Measurements from ENCODE around the gene GMIP.

The GMIP gene

DNA sequence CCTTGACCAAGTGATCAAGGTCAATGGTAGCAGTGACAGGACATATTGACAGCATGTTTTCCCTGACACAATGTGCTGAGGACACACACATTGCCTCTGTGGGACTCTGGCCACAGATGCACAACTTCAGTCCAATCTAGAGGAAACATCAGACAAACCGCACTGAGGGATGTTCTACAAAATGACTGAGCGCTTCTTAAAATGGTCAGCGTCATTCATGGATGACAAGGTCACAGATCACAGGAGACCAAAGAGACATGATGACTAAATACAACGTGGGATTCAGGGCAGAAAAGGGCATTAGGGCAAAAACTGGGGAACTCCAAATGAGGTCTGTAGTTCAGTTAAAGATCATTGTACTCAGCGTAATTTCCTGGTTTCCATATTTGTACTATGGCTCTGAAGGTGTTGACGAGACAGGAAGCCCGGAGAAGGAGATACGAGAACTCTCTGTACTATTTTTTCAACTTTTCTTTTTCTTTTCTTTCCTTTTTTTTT lies 45.6 kb downstream of the GMIP start:
- H3K27me3 ChIP-seq (ENCODE audit: control insufficient read depth in 1 of 2, insufficient read depth in 2 of 2, low read length in 2 of 2), result no peaks in the 10 kb centered on the region
- no peaks in the 10 kb centered on the region for H3K9me3 ChIP-seq (ENCODE audit: low read length)
- H3K36me3 ChIP-seq (ENCODE audit: insufficient read depth, low read length), result no peaks in the 10 kb centered on the region
- H3K4me3 ChIP-seq (ENCODE audit: low read depth in 1 of 2, low read length in 2 of 2), result no peak overlapping the region
- no peak overlapping the region for H3K27ac ChIP-seq (ENCODE audit: low read depth, low read length)
- no peak overlapping the region for H3K9ac ChIP-seq (ENCODE audit: low read length)
- no peaks in the 10 kb centered on the region for H3K4me1 ChIP-seq (ENCODE audit: insufficient read depth, low read length)

GRCh38 chr19:19595171-19595701 lies 48.2 kb downstream of the GMIP start:
- no peaks in the 10 kb centered on the region for H3K27me3 ChIP-seq (ENCODE audit: control insufficient read depth in 1 of 2, insufficient read depth in 2 of 2, low read length in 2 of 2)
- no peaks in the 10 kb centered on the region for H3K9me3 ChIP-seq (ENCODE audit: low read length)
- H3K4me1 ChIP-seq (ENCODE audit: insufficient read depth, low read length), result peaks cover 10% of the 10 kb centered on the region
- H3K36me3 ChIP-seq (ENCODE audit: insufficient read depth, low read length), result no peaks in the 10 kb centered on the region
- H3K4me3 ChIP-seq (ENCODE audit: low read depth in 1 of 2, low read length in 2 of 2), result no peak overlapping the region
- H3K9ac ChIP-seq (ENCODE audit: low read length), result no peak overlapping the region
- H3K27ac ChIP-seq (ENCODE audit: low read depth, low read length), result no peak overlapping the region

GRCh38 chr19:19594381-19594780 lies 49.1 kb downstream of the GMIP start:
- Histone ChIP-seq H3K9me3 (ENCODE audit: low read length) (no peaks in the 10 kb centered on the region), H3K36me3 (ENCODE audit: insufficient read depth, low read length) (no peaks in the 10 kb centered on the region), H3K9ac (ENCODE audit: low read length) (no peak overlapping the region), H3K27me3 (ENCODE audit: control insufficient read depth in 1 of 2, insufficient read depth in 2 of 2, low read length in 2 of 2) (no peaks in the 10 kb centered on the region), H3K27ac (ENCODE audit: low read depth, low read length) (no peak overlapping the region), H3K4me3 (ENCODE audit: low read depth in 1 of 2, low read length in 2 of 2) (no peak overlapping the region), H3K4me1 (ENCODE audit: insufficient read depth, low read length) (peaks cover 10% of the 10 kb centered on the region)

DNA sequence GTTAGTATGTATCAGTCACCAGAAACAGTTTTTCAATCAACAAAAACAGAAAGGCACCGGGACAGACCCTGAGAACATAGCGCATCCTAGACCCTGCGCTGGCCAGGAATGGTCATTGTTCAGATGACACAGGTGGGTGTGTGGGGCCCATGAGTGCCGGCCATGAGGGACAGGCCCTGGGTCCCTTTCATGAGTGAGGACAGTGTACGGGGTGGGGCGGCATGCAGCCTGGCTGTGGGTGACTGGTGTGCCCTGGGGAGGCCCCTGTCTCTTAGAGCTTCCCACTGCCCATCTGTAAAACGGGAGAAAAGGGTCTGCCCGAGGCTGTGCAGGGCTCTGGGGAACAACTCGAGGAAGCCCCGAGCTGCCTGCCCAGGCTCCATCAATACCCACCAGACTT lies 50.8 kb downstream of the GMIP start:
- Histone ChIP-seq H3K4me1 (ENCODE audit: insufficient read depth, low read length) (peaks cover 10% of the 10 kb centered on the region), H3K27me3 (ENCODE audit: control insufficient read depth in 1 of 2, insufficient read depth in 2 of 2, low read length in 2 of 2) (no peaks in the 10 kb centered on the region), H3K9me3 (ENCODE audit: low read length) (no peaks in the 10 kb centered on the region), H3K9ac (ENCODE audit: low read length) (no peak overlapping the region), H3K27ac (ENCODE audit: low read depth, low read length) (no peak overlapping the region), H3K36me3 (ENCODE audit: insufficient read depth, low read length) (no peaks in the 10 kb centered on the region), H3K4me3 (ENCODE audit: low read depth in 1 of 2, low read length in 2 of 2) (no peak overlapping the region)

DNA sequence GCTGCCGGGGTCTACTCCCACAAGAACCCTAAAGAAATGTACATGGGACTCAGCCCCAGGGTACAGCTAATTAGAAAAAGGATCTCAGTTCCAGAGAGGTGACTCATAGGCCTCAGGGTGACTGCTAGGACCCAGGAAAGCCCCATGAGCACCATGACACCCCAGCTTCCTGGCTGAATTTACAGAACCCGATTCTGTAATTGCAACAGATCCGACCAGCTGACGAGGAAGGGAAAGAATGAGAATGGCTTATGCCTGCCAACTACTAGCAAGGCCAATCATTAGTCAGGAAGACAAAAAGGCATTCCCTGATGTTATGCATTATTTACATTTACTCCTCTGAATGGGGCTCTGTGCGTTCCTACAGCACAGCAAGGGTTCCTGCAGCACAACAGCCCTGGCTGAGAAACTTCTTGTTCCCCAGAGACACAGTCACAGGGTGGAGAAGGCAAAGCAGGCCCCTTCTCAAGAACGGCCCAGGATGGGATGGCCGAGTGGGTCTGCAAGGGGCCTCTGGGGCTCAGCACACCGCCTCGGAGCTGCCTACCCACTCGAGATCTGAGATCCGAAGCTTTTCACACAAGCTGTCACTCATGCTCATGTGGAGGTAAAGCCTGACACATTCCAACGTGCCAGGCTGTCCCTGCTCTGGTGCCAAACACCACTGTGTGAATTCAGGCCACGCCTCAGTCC lies 52.2 kb downstream of the GMIP start:
- Histone ChIP-seq H3K27ac (ENCODE audit: low read depth, low read length) (no peak overlapping the region), H3K4me1 (ENCODE audit: insufficient read depth, low read length) (peaks cover 10% of the 10 kb centered on the region), H3K9ac (ENCODE audit: low read length) (no peak overlapping the region), H3K9me3 (ENCODE audit: low read length) (no peaks in the 10 kb centered on the region), H3K27me3 (ENCODE audit: control insufficient read depth in 1 of 2, insufficient read depth in 2 of 2, low read length in 2 of 2) (no peaks in the 10 kb centered on the region), H3K4me3 (ENCODE audit: low read depth in 1 of 2, low read length in 2 of 2) (no peak overlapping the region), H3K36me3 (ENCODE audit: insufficient read depth, low read length) (no peaks in the 10 kb centered on the region)

DNA sequence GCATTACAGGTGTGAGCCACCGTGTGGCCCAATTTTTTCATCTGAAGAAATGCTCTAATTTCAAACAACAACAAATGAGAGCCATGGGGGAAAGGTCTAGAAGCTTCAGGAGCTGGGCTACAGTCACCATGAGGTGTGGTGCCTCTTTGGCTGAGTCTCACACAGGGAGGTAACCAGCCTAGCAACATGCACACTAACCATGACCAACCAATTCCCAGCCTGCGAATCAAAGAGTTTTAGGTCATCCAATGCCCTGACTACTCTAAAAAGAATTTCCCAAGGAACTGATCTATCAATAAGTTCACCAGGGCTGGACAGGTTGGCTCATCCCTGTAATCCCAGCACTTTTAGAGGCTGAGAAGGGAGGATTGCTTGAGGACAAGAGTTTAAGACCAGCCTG lies 54.9 kb downstream of the GMIP start:
- Histone ChIP-seq H3K9me3 (ENCODE audit: low read length) (no peaks in the 10 kb centered on the region), H3K36me3 (ENCODE audit: insufficient read depth, low read length) (no peaks in the 10 kb centered on the region), H3K4me3 (ENCODE audit: low read depth in 1 of 2, low read length in 2 of 2) (no peak overlapping the region), H3K9ac (ENCODE audit: low read length) (no peak overlapping the region), H3K27ac (ENCODE audit: low read depth, low read length) (no peak overlapping the region), H3K4me1 (ENCODE audit: insufficient read depth, low read length) (peaks cover 10% of the 10 kb centered on the region), H3K27me3 (ENCODE audit: control insufficient read depth in 1 of 2, insufficient read depth in 2 of 2, low read length in 2 of 2) (no peaks in the 10 kb centered on the region)

DNA sequence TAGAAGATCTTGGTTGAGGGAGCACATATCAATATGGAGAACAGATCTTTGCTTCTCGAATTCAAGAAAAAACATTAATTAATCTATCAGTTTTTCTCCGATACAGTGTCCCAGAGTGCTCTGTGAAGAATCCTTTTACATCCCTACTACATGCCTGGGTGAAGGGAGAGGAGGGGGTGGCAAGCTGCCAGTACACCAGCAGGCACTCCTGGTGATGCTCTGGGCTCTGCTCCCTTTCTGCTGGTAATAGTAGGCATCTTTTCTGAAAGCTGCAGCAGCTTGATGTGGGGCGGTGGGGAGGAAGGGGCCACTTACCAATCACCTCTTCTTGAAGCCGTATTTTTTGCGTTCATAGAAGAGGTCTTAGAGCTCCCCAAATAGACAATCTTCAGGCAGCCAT lies 55.7 kb downstream of the GMIP start:
- no peaks in the 10 kb centered on the region for H3K27me3 ChIP-seq (ENCODE audit: control insufficient read depth in 1 of 2, insufficient read depth in 2 of 2, low read length in 2 of 2)
- peaks cover 10% of the 10 kb centered on the region for H3K4me1 ChIP-seq (ENCODE audit: insufficient read depth, low read length)

GRCh38 chr19:19584356-19584755 lies 59.1 kb downstream of the GMIP start:
- no peak overlapping the region for H3K4me3 ChIP-seq (ENCODE audit: low read depth in 1 of 2, low read length in 2 of 2)
- H3K9me3 ChIP-seq (ENCODE audit: low read length), result no peaks in the 10 kb centered on the region
- no peak overlapping the region for H3K27ac ChIP-seq (ENCODE audit: low read depth, low read length)
- H3K36me3 ChIP-seq (ENCODE audit: insufficient read depth, low read length), result no peaks in the 10 kb centered on the region
- H3K27me3 ChIP-seq (ENCODE audit: control insufficient read depth in 1 of 2, insufficient read depth in 2 of 2, low read length in 2 of 2), result no peaks in the 10 kb centered on the region
- no peaks in the 10 kb centered on the region for H3K4me1 ChIP-seq (ENCODE audit: insufficient read depth, low read length)
- no peak overlapping the region for H3K9ac ChIP-seq (ENCODE audit: low read length)

More for the DNA sequence above, 55.7 kb downstream of the GMIP start:
- no peak overlapping the region for H3K9ac ChIP-seq (ENCODE audit: low read length)
- H3K36me3 ChIP-seq (ENCODE audit: insufficient read depth, low read length), result no peaks in the 10 kb centered on the region
- H3K27ac ChIP-seq (ENCODE audit: low read depth, low read length), result no peak overlapping the region
- no peaks in the 10 kb centered on the region for H3K9me3 ChIP-seq (ENCODE audit: low read length)
- H3K4me3 ChIP-seq (ENCODE audit: low read depth in 1 of 2, low read length in 2 of 2), result no peak overlapping the region

- no peaks in the 10 kb centered on the region for H3K27me3 ChIP-seq (ENCODE audit: control insufficient read depth in 1 of 2, insufficient read depth in 2 of 2, low read length in 2 of 2)
- no peaks in the 10 kb centered on the region for H3K4me1 ChIP-seq (ENCODE audit: insufficient read depth, low read length)
- no peak overlapping the region for H3K27ac ChIP-seq (ENCODE audit: low read depth, low read length)
- no peaks in the 10 kb centered on the region for H3K36me3 ChIP-seq (ENCODE audit: insufficient read depth, low read length)
- no peaks in the 10 kb centered on the region for H3K9me3 ChIP-seq (ENCODE audit: low read length)
- no peak overlapping the region for H3K9ac ChIP-seq (ENCODE audit: low read length)
- no peak overlapping the region for H3K4me3 ChIP-seq (ENCODE audit: low read depth in 1 of 2, low read length in 2 of 2)
Observed at GRCh38 chr19:19582471-19582870, 61.0 kb downstream of the GMIP start.

- Histone ChIP-seq H3K9ac (ENCODE audit: low read length) (no peak overlapping the region), H3K27me3 (ENCODE audit: control insufficient read depth in 1 of 2, insufficient read depth in 2 of 2, low read length in 2 of 2) (no peaks in the 10 kb centered on the region), H3K4me1 (ENCODE audit: insufficient read depth, low read length) (no peaks in the 10 kb centered on the region), H3K9me3 (ENCODE audit: low read length) (no peaks in the 10 kb centered on the region), H3K36me3 (ENCODE audit: insufficient read depth, low read length) (no peaks in the 10 kb centered on the region), H3K4me3 (ENCODE audit: low read depth in 1 of 2, low read length in 2 of 2) (no peak overlapping the region), H3K27ac (ENCODE audit: low read depth, low read length) (no peak overlapping the region)
Observed at GRCh38 chr19:19581391-19581790, 62.1 kb downstream of the GMIP start.

DNA sequence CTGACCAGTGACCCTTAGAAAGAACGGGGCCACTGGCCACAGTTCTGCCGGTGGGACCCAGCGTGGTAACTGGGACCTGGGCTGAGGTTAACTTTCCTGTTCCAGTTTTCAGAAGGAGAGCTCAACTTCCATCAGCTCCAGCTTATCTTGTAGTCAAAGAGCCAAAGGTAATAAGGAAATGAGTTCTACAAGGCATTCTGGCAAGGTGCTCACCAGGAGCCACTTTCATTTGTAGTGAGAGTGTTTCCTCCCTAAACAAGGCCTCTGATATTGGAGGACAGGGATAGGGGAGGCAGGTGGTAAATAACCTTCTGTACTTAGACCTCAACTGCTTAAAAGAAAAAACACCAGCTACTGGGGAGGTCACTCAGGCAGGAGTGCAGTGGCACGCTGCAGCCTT lies 63.0 kb downstream of the GMIP start:
- H3K27ac ChIP-seq (ENCODE audit: low read depth, low read length), result no peak overlapping the region
- no peaks in the 10 kb centered on the region for H3K36me3 ChIP-seq (ENCODE audit: insufficient read depth, low read length)
- H3K27me3 ChIP-seq (ENCODE audit: control insufficient read depth in 1 of 2, insufficient read depth in 2 of 2, low read length in 2 of 2), result no peaks in the 10 kb centered on the region
- H3K9me3 ChIP-seq (ENCODE audit: low read length), result no peaks in the 10 kb centered on the region
- no peaks in the 10 kb centered on the region for H3K4me1 ChIP-seq (ENCODE audit: insufficient read depth, low read length)
- no peak overlapping the region for H3K9ac ChIP-seq (ENCODE audit: low read length)
- H3K4me3 ChIP-seq (ENCODE audit: low read depth in 1 of 2, low read length in 2 of 2), result no peak overlapping the region

Measured in muscle layer of colon (tissue), 2 donors.